Thoracic aorta (tissue), 2 donors: ENCODE results near the gene DENND1B. TPM values are rescaled to one million over a fixed set of nuclear protein-coding genes. Genes with fewer than 3 reads are reported as not detected.
A peak's percentile ranks its signal among the peaks of the same experiment; 100 is the strongest.

Experiments
- ATAC-seq: fragments of 150-250 bp; one replicate; pipeline ENCODE4 v1.8.0; 2017; ENCODE audit warnings: low read depth; ENCODE audit not compliant: insufficient number of reproducible peaks, low FRiP score
- DNase-seq: peaks from one replicate; pipeline ENCODE4 v3.0.0-alpha.2; 2020; ENCODE audit warnings: low spot score
- H3K27ac ChIP-seq, 2 donors: fragments of 200-600 bp; sonication (generic); 1 replicate in 1 of 2; 2 replicates in 1 of 2; pipeline ENCODE4 v1.5.1; 2016; ENCODE audit warnings: mild to moderate bottlenecking in 2 of 2, moderate library complexity in 2 of 2
- H3K27me3 ChIP-seq: fragments of 200-600 bp; sonication (generic); replicated peaks from 2 replicates; pipeline ENCODE4 v1.6.0; 2016; ENCODE audit warnings: mild to moderate bottlenecking; ENCODE audit not compliant: insufficient read depth
- H3K36me3 ChIP-seq: fragments of 200-600 bp; sonication (generic); one replicate; pipeline ENCODE4 v1.5.1; 2016
- H3K4me1 ChIP-seq, 2 donors: fragments of 200-600 bp; sonication (generic); 1 replicate in 1 of 2; 2 replicates in 1 of 2; pipeline versions ENCODE4 v1.5.1 to v1.6.0; 2016; ENCODE audit warnings: low read depth in 2 of 2, mild to moderate bottlenecking in 1 of 2; ENCODE audit not compliant: control insufficient read depth in 1 of 2
- H3K4me3 ChIP-seq: fragments of 200-600 bp; sonication (generic); 2 replicates; pipeline ENCODE4 v1.5.1; 2016; ENCODE audit warnings: mild to moderate bottlenecking
- H3K9me3 ChIP-seq: fragments of 200-600 bp; sonication (generic); 2 replicates; pipeline ENCODE4 v1.5.1; 2016
- total RNA-seq, 2 donors: library from RNA; depleted of rRNA; stranded (reverse); fragments of >200 nt; gene quantifications; one replicate each; pipeline versions ENCODE4 v1.1.0 to v1.2.3, GENCODE V29; 2016
- TF ChIP-seq, protein P1 (sequence below): fragments of 200-600 bp; sonication (generic); IDR thresholded peaks from one replicate; pipeline ENCODE4 v1.5.1; 2019; ENCODE audit warnings: antibody characterized with exemption

Gene DENND1B
- 10 to 100 TPM in 1 of 2 donors, 1 to 10 TPM in 1; 9.6 to 17.2 TPM for total RNA-seq

DNA sequence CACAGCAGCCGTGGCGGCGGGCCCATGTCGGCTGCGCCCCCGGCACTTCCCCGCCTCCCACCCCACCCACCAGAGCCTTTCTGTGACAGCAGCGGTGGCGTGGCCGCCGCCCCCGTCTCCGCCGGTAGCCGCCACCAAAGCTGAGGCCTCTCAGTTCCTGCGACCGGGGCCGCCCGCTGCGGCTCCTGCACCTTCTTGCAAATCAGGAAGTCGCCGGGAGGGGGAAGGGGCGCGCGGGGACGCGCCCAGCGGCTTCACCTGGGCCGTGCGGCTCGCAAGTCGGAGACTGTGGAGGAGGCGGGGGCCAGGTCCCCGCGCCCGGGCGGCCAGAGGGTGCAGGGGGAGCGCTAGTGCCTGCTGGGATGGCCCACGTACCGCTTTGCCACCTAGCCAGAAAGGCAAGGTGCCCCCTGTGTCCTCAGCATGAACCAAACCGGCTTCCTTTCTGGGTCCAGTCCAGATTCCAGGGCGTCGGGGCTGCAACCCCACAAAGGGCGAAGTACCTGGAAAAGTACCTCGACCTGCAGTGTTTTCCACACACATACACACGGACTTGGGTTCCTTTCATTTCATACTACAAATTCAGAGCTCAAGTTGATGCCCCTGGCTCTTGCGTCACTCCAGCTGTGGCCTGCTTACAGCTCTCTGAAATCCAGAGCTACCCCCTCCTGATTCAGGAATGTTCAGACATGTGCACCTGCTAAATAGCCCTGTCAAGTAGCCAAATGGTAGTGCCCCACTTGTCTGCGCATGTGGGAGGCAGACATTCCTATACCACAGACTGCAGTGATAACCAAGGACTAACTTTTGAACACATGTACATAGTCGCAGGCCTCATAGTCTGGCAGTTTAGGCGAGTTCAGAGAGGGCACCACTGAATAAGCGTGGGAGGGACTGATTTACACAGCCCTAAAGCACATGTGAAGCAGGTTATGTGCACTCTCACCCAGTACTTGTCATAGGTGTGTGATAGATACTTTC lies at the start of gene DENND1B:
Gene DENND1B (minus strand): TSS at position 199 of the 981 bp plus-strand sequence. CDS start 325 bp downstream, outside the sequence.
- H3K4me1 ChIP-seq, result peaks cover 12 to 34% of the 10 kb centered on the region in 2 donors

DNA sequence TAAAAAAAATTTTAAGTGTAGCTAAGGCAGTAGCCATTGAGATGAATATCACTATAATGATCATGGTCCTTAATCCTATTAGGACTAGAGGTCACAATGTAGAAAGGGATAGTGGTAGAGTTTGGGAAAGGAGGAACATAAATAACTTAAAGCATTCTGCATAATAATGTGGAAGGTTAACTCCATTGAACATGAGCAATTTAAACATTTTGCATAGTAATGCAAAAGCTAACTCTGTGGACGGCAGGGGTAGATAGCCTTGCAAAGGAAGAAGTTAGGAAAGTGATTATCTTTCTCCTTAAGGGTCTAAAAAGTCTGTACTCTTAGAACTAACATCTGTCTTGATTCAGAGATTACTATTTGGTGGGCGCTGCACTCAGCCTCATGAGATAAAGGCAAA lies 39.0 kb upstream of the DENND1B start:
- no peaks in the 10 kb centered on the region for H3K4me1 ChIP-seq
- no peak for ATAC-seq
- no peaks in the 10 kb centered on the region for H3K9me3 ChIP-seq
- H3K27ac ChIP-seq, result no peak overlapping the region
- no peaks in the 10 kb centered on the region for H3K27me3 ChIP-seq
- TF ChIP-seq, protein P1, sequence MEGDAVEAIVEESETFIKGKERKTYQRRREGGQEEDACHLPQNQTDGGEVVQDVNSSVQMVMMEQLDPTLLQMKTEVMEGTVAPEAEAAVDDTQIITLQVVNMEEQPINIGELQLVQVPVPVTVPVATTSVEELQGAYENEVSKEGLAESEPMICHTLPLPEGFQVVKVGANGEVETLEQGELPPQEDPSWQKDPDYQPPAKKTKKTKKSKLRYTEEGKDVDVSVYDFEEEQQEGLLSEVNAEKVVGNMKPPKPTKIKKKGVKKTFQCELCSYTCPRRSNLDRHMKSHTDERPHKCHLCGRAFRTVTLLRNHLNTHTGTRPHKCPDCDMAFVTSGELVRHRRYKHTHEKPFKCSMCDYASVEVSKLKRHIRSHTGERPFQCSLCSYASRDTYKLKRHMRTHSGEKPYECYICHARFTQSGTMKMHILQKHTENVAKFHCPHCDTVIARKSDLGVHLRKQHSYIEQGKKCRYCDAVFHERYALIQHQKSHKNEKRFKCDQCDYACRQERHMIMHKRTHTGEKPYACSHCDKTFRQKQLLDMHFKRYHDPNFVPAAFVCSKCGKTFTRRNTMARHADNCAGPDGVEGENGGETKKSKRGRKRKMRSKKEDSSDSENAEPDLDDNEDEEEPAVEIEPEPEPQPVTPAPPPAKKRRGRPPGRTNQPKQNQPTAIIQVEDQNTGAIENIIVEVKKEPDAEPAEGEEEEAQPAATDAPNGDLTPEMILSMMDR, result no peak
- DNase-seq, result no peak
- no peaks in the 10 kb centered on the region for H3K36me3 ChIP-seq
- H3K4me3 ChIP-seq, result no peak overlapping the region

More for the DNA sequence above, at the start of gene DENND1B:
- DNase-seq, result no peak
- TF ChIP-seq, protein P1, result peak; percentile 22
- ATAC-seq, result peak; percentile 37
- Histone ChIP-seq H3K36me3 (no peaks in the 10 kb centered on the region), H3K27me3 (no peaks in the 10 kb centered on the region), H3K9me3 (no peaks in the 10 kb centered on the region), H3K27ac (peak within 1 kb of the TSS; percentile 87 to 88), H3K4me3 (peak within 1 kb of the TSS; percentile 86)

DNA sequence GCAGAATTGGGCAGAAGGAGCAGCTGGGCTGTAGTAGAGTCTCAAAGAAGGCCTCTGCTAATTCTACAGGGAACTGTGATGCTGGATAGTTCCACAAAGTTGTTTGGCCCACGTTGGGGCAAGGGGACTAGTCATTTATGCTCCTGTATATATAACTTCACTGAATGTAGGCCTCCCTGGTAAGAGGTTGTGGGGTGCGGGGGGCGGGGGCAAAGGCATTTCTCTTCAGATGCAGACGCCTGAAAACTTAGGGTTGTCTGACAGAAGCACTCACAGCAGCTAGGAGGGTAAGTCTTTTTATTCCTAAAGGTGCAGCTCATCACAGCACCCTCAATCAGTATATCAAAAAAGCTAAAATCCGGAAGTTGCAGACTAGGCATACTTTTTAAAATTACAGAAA lies 38.5 kb upstream of the DENND1B start:
- TF ChIP-seq, protein P1, result no peak
- no peak for ATAC-seq
- H3K4me1 ChIP-seq, result no peaks in the 10 kb centered on the region
- no peaks in the 10 kb centered on the region for H3K9me3 ChIP-seq
- no peaks in the 10 kb centered on the region for H3K27me3 ChIP-seq
- no peaks in the 10 kb centered on the region for H3K36me3 ChIP-seq
- no peak overlapping the region for H3K27ac ChIP-seq
- no peak overlapping the region for H3K4me3 ChIP-seq
- no peak for DNase-seq

GRCh38 chr1:197811769-197812168 lies 36.5 kb upstream of the DENND1B start:
- ATAC-seq (no peak), DNase-seq (no peak)
- TF ChIP-seq, protein P1, result no peak
- Histone ChIP-seq H3K36me3 (no peaks in the 10 kb centered on the region), H3K27me3 (no peaks in the 10 kb centered on the region), H3K9me3 (no peaks in the 10 kb centered on the region), H3K4me1 (no peaks in the 10 kb centered on the region), H3K4me3 (no peak overlapping the region), H3K27ac (no peak overlapping the region)

DNA sequence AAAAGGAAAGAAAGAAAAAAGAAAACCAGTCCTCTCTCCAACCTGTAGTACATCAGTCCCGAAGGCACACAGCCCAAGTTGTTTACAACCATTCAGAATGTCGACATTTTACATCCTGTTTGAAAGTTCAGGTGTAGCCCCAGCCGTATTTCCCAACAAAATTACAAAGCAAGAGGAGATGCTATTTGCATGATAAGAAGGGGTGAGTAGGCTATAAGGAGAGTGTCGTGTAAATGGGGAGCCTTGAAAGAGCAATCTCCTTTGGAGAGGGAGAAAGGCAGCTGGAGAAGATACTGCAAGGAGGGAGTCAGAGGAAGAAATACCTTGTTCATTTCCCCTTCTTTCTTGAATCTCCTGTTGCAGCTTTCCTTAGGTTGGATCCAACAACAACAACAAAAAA lies 35.5 kb upstream of the DENND1B start:
- Histone ChIP-seq H3K36me3 (no peaks in the 10 kb centered on the region), H3K4me1 (no peaks in the 10 kb centered on the region), H3K4me3 (no peak overlapping the region), H3K27ac (no peak overlapping the region), H3K9me3 (no peaks in the 10 kb centered on the region), H3K27me3 (no peaks in the 10 kb centered on the region)
- TF ChIP-seq, protein P1, result no peak
- ATAC-seq (no peak), DNase-seq (no peak)
